Stimulated activated CD4-positive, alpha-beta T cell treated with anti-CD3 and anti-CD28 coated beads, Interleukin-1b, Interleukin-23, amount 100 ng/mL, for 4 hours (primary cell): ENCODE data around the gene DENND6A.
"Not testable (repeated sequence)": the region's sequence is repeated elsewhere in the genome, so short reads cannot be mapped to it uniquely, and the experiment has no call there.

Source experiments
- DNase-seq, 2 donors: peaks; one replicate each; pipeline ENCODE4 v3.0.0-alpha.2; 2020; ENCODE audit warnings: low read depth in 2 of 2

The DENND6A gene

GRCh38 chr3:57696801-57697321, 4.0 kb upstream of the DENND6A start:
- no peak for DNase-seq

- no peak for DNase-seq
Observed at GRCh38 chr3:57694146-57694545, 1.3 kb upstream of the DENND6A start.

DNA sequence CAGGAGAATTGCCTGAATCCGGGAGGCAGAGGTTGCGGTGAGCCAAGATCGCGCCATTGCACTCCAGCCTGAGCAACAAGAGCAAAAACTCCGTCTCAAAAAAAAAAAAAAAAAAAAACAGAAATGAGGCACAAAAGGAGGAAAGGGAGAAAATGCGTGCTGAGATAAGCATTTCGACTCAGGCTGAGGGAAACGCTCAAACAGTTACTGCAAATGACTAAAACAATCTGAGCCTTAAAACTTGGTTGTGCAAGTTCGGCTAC, 813 bp downstream of the DENND6A start:
- DNase-seq, result not testable (repeated sequence)

- DNase-seq, result no peak
Observed at GRCh38 chr3:57691411-57692132, 1.3 kb downstream of the DENND6A start.

- no peak for DNase-seq
Observed at GRCh38 chr3:57689367-57690053, 3.4 kb downstream of the DENND6A start.

DNA sequence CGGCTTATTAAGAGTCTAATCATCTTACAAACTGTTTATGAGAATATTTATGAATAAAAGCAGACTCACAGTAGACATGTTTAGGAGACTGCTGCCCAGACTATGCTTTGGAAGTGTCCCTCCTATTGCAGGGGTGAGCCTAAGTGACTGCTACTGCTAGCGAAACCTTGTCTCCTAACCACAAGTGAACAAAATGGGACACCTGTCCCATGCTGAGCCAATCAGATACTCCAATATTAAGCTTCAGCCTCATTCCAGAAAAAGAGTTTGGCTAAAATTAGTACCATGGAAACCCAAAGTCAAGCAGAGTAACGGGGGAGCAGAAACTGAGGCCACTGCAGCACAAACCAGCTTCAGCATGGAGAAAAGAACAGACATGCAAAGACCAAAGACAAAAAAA, 4.6 kb downstream of the DENND6A start:
- no peak for DNase-seq

DNA sequence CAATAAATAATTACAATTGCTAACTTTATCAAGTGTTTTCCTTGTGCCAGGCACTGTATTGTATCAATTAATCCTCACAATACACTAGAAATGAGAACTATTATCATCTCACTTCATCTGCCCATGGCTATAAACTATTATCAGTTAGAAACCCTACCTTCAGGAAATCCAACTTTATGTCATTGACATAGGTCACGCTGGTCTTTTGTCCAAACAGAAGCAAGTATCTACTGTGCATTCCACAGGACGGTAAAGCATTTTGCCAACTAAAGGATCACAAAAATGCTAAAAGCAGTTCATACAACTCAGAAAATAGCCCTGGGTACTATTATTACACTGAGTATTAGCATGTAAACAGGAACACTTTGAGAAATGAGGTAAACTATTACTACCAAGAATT, 9.6 kb downstream of the DENND6A start:
- no peak for DNase-seq

GRCh38 chr3:57682284-57682683, 10.6 kb downstream of the DENND6A start:
- DNase-seq, result no peak

DNA sequence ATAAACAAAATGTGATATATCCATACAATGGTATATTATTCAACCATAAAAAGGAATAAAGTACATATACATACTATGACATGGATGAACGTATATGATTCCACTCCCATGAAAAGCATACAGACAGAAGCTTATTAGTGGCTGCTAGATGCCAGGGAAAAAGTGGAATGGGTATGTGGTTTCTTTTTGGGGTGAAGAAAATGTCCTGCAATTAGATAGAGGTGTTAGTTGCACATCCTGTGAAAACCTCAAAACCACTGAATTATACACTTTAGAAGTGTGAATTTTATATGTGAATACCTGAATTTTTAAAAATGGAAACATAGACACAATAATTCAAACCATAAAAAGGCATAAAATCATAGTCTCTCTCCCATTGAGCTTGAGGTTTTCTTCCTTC, 11.2 kb downstream of the DENND6A start:
- no peak for DNase-seq

GRCh38 chr3:57680046-57680445, 12.8 kb downstream of the DENND6A start:
- no peak for DNase-seq

DNA sequence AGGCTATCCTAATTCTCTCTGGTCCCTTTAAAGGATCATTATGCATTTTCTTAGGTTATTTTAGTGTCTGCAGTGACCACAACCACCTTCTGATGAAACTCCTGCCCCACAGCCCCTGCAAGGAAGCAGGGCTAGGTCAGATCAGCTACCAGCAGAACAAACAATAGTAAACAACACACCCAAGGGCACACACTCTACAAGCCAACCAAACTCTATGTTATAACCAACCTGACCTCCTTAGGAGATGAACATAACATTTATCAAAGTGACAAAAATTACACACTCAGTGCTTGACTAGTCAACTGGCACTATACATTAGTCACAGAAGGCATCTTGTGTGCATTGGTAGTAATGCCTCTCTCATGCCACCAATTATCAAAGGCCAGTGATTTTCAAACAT, 17.3 kb downstream of the DENND6A start:
- DNase-seq, result no peak

DNA sequence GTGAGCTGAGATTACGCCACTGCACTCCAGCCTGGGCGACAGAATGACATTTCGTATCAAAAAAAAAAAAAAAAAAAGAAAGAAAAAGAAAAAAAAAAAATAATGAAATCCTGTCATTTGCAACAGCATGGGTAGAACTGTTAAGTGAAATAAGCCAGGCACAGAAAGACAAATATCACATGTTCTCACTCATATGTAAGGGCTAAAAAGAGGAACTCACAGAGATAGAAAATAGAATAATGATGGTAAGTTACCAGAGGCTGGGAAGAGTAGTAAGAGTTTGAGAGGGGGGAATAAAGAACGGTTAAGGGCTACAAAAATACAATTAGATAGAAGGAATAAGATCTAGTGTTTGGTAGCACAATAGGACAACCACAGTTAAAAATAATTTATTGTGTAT, 19.7 kb downstream of the DENND6A start:
- DNase-seq, result no peak

GRCh38 chr3:57670543-57670942, 22.3 kb downstream of the DENND6A start:
- DNase-seq, result no peak

GRCh38 chr3:57661404-57661803, 31.5 kb downstream of the DENND6A start:
- no peak for DNase-seq

DNA sequence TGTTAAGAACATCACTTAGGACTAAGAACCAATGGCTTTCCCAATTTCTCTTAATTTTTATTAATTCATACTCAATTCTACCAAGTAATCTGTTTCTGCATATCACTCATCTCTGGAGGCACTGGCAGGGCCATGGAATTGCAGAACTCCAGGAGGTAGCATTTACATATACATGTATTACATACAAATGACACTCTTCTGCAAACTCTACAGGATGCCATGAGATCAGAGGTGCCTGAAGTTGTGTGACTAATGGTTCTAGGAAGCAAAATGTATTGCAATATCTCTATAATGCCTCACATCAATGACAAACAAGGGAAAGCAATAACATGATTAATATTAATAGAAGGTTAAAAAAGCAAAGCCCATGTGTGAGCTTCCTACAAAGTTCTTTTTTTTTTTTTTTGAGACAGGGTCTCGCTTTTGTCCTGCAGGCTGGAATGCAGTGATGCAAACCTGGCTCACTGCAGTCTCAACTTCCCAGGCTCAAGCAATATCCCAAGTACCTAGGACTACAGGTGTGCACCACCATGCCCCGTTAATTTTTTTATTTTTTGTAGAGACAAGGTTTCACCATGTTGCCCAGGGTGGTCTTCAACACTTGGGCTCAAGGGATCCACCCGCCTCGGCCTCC, 33.0 kb downstream of the DENND6A start:
- DNase-seq, result no peak

DNA sequence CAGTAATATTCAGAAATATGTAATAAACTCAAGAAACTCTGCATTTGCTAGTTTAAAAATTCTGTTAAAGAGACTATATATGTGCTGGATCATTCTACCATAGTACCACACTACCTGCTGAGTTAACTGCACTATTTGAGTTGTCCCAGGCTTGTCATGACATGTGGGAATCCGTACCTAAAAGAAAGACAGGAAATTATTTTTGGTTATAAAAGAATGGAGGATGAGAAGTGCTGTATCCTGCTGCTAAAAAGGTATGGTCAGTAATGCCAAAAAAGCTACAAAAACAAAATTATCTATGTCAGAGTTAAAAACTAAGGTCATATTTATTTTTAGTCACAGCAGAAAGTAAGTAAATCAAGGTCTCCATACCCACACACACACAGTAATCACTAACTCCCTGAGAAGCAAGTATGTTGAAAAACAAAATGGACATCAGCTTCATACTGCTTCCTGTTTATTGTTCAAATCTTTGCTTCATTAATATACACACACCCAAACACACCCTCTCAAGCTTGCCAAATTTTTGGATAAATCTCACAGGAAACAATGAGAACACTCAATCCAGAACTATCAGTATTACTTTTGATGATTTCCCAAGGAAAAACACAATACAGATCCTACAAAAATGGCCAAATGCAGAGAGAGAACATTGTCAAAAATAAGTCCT, 33.7 kb downstream of the DENND6A start:
- DNase-seq, result no peak

DNA sequence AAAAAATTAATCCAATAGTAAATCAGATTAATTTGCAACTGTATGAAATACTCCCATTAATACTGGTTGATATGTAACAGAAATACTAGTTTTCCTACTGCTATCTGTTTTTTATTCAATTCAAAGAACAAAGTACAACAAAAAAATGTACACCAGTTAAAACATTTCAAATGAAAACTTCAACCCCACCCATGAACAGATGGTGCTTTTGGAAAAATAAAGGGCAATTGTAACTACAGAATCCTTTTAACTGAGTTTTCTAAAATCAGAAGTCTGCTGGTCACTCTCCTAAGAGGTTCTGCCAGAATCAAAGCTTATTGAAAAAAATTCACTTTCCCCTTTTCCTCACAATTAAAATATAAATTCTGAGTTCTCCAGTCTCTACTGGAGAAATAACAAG, 34.3 kb downstream of the DENND6A start:
- DNase-seq, result no peak

- no peak for DNase-seq
Observed at GRCh38 chr3:57655727-57656126, 37.1 kb downstream of the DENND6A start.

GRCh38 chr3:57654267-57654666, 38.6 kb downstream of the DENND6A start:
- DNase-seq, result no peak

- DNase-seq, result no peak
Observed at GRCh38 chr3:57652203-57652602, 40.7 kb downstream of the DENND6A start.

GRCh38 chr3:57647292-57647940, 45.5 kb downstream of the DENND6A start:
- DNase-seq, result no peak

DNA sequence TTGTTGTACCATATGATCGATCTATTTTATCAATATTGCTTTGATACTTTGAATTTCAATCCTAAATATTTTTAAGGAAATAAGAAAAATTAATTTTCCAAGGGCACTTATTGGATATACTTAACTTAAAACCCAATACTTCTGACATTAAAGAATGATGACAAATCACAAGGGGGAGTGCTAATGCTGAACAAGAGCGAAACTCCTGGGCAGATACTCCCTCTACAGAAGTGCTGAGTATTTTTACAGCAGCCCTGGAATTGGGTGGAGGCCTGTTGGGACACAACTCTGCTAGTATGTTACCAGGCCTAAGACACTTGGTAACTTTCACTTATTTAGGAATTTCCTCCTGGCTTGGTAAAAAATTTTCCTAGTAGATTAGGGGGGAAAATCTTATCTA, 46.2 kb downstream of the DENND6A start:
- DNase-seq, result no peak
